Measurements from ENCODE around the gene NT5E. TPM values are rescaled to one million over a fixed set of nuclear protein-coding genes. Genes with fewer than 3 reads are reported as not detected.

NT5E gene
- total RNA-seq, 4 donors from 2014 or later, result 18.7 to 26.1 (median 23.2) TPM

DNA sequence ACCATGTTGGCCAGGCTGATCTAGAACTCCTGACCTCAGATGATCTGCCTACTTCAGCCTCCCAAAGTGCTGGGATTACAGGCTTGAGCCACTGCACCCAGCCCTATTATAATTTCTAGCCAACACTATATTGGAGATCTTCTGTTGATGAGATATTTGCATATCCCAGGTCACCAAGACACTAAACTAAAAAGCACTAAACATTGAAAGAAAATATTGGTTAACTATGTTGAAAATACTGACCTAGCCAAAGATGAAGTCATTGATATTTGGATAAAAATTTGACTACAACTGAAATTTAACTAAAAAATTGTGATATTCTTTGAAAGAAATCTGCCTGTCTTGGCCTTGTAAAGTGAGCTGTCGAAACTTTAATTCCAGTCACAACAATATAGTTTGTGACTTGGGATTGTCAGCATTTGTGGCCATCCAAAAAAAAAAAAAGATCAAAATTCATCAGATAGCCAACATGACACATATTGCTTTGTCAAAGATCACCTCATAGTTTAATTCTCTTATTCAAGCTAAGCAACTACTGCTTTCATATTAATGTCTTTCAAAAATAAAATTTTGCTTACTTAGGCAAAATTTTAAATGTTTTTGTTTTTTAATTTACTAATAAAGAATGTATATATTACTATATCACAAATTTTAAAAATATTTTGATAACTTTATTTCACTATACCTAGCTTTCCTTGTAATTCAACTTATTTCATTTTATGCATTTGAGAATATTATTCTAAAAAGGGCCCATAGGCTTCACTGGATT is 6.3 kb upstream of the NT5E start:
- TF ChIP-seq, protein P1, sequence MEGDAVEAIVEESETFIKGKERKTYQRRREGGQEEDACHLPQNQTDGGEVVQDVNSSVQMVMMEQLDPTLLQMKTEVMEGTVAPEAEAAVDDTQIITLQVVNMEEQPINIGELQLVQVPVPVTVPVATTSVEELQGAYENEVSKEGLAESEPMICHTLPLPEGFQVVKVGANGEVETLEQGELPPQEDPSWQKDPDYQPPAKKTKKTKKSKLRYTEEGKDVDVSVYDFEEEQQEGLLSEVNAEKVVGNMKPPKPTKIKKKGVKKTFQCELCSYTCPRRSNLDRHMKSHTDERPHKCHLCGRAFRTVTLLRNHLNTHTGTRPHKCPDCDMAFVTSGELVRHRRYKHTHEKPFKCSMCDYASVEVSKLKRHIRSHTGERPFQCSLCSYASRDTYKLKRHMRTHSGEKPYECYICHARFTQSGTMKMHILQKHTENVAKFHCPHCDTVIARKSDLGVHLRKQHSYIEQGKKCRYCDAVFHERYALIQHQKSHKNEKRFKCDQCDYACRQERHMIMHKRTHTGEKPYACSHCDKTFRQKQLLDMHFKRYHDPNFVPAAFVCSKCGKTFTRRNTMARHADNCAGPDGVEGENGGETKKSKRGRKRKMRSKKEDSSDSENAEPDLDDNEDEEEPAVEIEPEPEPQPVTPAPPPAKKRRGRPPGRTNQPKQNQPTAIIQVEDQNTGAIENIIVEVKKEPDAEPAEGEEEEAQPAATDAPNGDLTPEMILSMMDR (IDR thresholded peaks at IDR 0.05), result no peak
- no peak for TF ChIP-seq POLR2AphosphoS5 (IDR thresholded peaks at IDR 0.05)
- TF ChIP-seq POLR2A (IDR thresholded peaks at IDR 0.05), result no peak
- no peak for TF ChIP-seq EP300 (IDR thresholded peaks at IDR 0.05)
- Histone ChIP-seq H3K27me3 (no peaks in the 10 kb centered on the region), H3K4me1 (peaks cover 0 to 4% (median 0%) of the 10 kb centered on the region in 3 donors), H3K36me3 (no peaks in the 10 kb centered on the region), H3K27ac (no peak overlapping the region), H3K4me3 (no peak overlapping the region), H3K9me3 (no peaks in the 10 kb centered on the region)
- 75 to 78% methylated on average over 1 of the region's 1 CpG for WGBS, 2 donors (ENCODE audit: low coverage in 1 of 2)
- ATAC-seq, result no peak

DNA sequence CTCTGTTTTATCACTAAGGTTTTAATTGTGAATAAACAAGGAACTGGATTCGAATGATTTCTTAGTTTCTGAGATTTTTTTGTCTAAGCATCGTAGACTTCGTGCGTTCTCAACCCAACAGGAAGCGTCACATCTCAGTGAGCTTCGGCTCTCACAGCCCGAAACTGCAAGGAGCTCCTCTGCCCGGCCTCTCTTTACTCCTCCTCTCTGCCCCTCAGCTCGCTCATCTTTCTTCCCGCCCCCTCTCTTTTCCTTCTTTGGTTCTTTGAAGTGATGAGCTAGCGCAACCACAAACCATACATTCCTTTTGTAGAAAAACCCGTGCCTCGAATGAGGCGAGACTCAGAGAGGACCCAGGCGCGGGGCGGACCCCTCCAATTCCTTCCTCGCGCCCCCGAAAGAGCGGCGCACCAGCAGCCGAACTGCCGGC is 480 bp upstream of the NT5E start:
- ATAC-seq, result peak; percentile 57
- H3K27ac ChIP-seq, result peak overlapping the region; percentile 64 to 92 (median 86)
- H3K4me3 ChIP-seq, result peak overlapping the region; percentile 66 to 75
- WGBS, 2 donors (ENCODE audit: low coverage in 1 of 2), result 0% methylated on average over 8 to 11 of the region's 24 CpGs
- H3K36me3 ChIP-seq, result no peaks in the 10 kb centered on the region
- peaks cover 0 to 52% (median 7%) of the 10 kb centered on the region in 3 donors for H3K4me1 ChIP-seq
- H3K27me3 ChIP-seq, result peaks cover 11% of the 10 kb centered on the region
- no peaks in the 10 kb centered on the region for H3K9me3 ChIP-seq
- TF ChIP-seq, protein P1 (IDR thresholded peaks at IDR 0.05), result no peak
- TF ChIP-seq POLR2A (IDR thresholded peaks at IDR 0.05), result no peak
- peak; percentile 17 for TF ChIP-seq POLR2AphosphoS5 (IDR thresholded peaks at IDR 0.05)

DNA sequence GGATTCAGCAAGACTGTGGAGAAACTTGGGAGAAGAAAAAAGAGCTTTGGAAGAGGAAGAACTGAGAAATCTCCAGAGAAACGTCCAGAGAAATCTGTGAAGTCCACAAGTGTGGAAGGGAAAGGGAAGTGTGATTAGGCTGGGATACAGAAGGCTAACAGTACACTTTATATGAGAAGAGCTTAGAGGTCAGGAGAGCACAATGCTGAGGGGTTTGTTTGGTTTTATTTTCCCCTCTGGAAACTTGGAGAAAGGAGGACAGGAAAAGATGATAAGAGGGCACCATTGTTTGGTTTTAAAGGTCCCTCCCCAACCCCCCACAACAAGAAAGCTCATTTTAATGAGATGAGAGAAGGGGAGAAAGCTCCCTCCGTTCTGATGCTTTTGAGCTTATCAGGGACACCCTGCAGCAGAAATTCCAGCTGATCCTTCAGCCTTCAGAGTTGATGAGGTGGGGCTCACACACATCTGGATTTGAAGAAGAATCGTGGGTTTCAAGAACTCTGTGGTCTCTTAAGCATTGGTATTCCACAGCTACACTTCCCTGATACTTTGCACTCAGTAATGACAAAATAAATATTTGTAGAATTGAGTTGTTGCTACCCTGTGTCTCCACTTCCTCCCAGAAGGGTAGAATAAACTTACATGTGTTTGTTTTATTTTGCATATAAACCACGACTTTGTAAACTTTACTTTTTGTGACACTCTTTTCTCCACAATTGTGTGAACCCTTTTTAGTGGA is 1.9 kb downstream of the NT5E start:
- WGBS, 2 donors (ENCODE audit: low coverage in 1 of 2), result 25 to 35% methylated on average over 4 of the region's 4 CpGs
- TF ChIP-seq POLR2A (IDR thresholded peaks at IDR 0.05) (no peak), EP300 (IDR thresholded peaks at IDR 0.05) (no peak), POLR2AphosphoS5 (IDR thresholded peaks at IDR 0.05) (no peak)
- TF ChIP-seq, protein P1 (IDR thresholded peaks at IDR 0.05), result no peak

DNA sequence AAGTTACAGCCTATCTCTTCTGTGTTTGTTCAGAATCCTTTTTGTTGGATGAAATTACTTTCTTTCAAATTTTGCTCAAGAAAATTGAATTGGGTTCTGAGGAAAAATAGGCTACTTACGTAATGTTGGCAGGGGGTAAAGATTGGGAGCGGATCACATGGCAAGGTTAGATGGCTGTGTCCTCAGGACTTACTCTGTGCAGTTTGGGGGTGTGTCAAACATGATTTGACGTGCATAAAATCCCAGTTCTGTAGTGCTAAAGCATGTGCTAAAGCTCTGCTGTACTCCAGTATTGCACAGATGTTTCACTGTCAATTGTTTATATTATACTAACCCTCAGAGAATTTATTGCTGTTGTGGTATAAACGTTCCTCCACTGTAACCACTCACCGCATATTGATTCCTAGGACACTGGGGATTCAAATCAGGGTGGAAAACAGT is 2.6 kb downstream of the NT5E start:
- H3K27ac ChIP-seq, result peak overlapping the region in 2 of 4 donors; percentile 90 to 92
- H3K4me1 ChIP-seq, result peaks cover 0 to 60% (median 7%) of the 10 kb centered on the region in 3 donors
- H3K36me3 ChIP-seq, result no peaks in the 10 kb centered on the region
- peak; percentile 24 for ATAC-seq
- peaks cover 11% of the 10 kb centered on the region for H3K27me3 ChIP-seq
- peak; percentile 31 for TF ChIP-seq POLR2AphosphoS5 (IDR thresholded peaks at IDR 0.05)
- TF ChIP-seq, protein P1 (IDR thresholded peaks at IDR 0.05), result no peak
- H3K9me3 ChIP-seq, result no peaks in the 10 kb centered on the region
- no peak overlapping the region for H3K4me3 ChIP-seq
- 32 to 33% methylated on average over 5 of the region's 5 CpGs for WGBS, 2 donors (ENCODE audit: low coverage in 1 of 2)

More for the DNA sequence above, 1.9 kb downstream of the NT5E start:
- Histone ChIP-seq H3K27me3 (peaks cover 11% of the 10 kb centered on the region), H3K9me3 (no peaks in the 10 kb centered on the region), H3K27ac (peak overlapping the region in 3 of 4 donors; percentile 21 to 92 (median 90)), H3K36me3 (no peaks in the 10 kb centered on the region), H3K4me1 (peaks cover 0 to 56% (median 7%) of the 10 kb centered on the region in 3 donors), H3K4me3 (peak overlapping the region in 1 of 2 donors; percentile 75)
- no peak for ATAC-seq
